SK-N-SH (cell line): ENCODE data around the gene SOX18.

Source experiments
- CTCF ChIP-seq: fragments of 200-600 bp; sonication (generic); IDR thresholded peaks from 2 replicates; pipeline ENCODE4 v1.6.1; 2017; ENCODE audit warnings: antibody characterized with exemption, mild to moderate bottlenecking, moderate library complexity
- EP300 ChIP-seq, 2 experiments: IDR thresholded peaks; 2 replicates each; pipeline versions ENCODE4 v1.4.0 to v1.6.1; 2012; ENCODE audit warnings: borderline replicate concordance in 1 of 2, low read depth in 1 of 2, low read length in 1 of 2
- PBX3 ChIP-seq: IDR thresholded peaks from 2 replicates; pipeline ENCODE4; 2012
- RCOR1 ChIP-seq: fragments of 150-350 bp; IDR thresholded peaks from 2 replicates; pipeline ENCODE4 v1.6.1; 2017; ENCODE audit warnings: antibody characterized with exemption, low read length
- YY1 ChIP-seq: IDR thresholded peaks from 2 replicates; pipeline ENCODE4 v1.4.0; 2012; ENCODE audit warnings: low read depth, mild to moderate bottlenecking

DNA sequence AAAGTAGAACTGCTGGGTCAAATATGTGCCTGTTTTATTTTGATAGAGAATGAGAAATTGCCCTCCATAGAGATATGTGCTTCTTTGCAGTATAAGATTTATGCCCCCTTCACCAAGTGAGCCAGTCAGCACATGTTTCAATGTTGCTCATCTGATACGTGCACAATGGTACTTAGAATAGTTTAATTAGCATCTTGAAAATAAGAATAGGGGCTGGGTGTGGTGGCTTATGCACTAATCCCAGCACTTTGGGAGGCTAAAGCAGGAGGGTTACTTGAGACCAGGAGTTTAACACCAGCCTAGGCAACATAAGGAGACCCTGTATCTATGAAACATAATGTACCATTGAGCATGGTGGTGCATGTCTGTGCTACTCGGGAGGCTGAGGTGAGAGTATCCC, 33.8 kb downstream of the SOX18 start:
- TF ChIP-seq CTCF (no peak), PBX3 (no peak), YY1 (no peak), RCOR1 (no peak), EP300 (IDR thresholded peaks at IDR 0.05; ENCODE audit: borderline replicate concordance in 1 of 2, low read depth in 1 of 2, low read length in 1 of 2) (no peak)
